Activated CD4-positive, alpha-beta T cell treated with anti-CD3 and anti-CD28 coated beads for 36 hours (primary cell): ENCODE data around the gene C4orf17. TPM values are rescaled to one million over a fixed set of nuclear protein-coding genes. Genes with fewer than 3 reads are reported as not detected.

Experiments used
- ATAC-seq: fragments of 200-7000 bp; cut with Tn5 transposase; one replicate; pipeline ENCODE4 v1.10.0; 2021; ENCODE audit warnings: mild to moderate bottlenecking, moderate library complexity
- CTCF ChIA-PET: fragments of 350-600 bp; sonication (Branson Sonifier 250); formaldehyde crosslinking; loops from one replicate; lab custom pipeline; 2021; ENCODE audit warnings: antibody characterized with exemption; lab: Charles Lee
- POLR2A ChIA-PET: fragments of 350-600 bp; sonication (Branson Sonifier 250); formaldehyde crosslinking; loops from one replicate; lab custom pipeline; 2021; ENCODE audit warnings: antibody characterized with exemption, inconsistent platforms; lab: Charles Lee
- DNase-seq: peaks from one replicate; pipeline ENCODE4 v3.0.0-alpha.2; 2020
- H3K27ac Mint-ChIP-seq: one replicate; pipeline ENCODE4 v1.8.0; 2021; ENCODE audit warnings: mixed read lengths
- H3K27me3 Mint-ChIP-seq: one replicate; pipeline ENCODE4 v1.8.0; 2021; ENCODE audit warnings: mixed read lengths
- H3K36me3 Mint-ChIP-seq: one replicate; pipeline ENCODE4 v1.8.0; 2021; ENCODE audit warnings: low read depth, mixed read lengths
- H3K4me1 Mint-ChIP-seq: one replicate; pipeline ENCODE4 v1.8.0; 2021; ENCODE audit warnings: mixed read lengths
- H3K4me3 Mint-ChIP-seq: one replicate; pipeline ENCODE4 v1.8.0; 2021; ENCODE audit warnings: mild to moderate bottlenecking, moderate library complexity, mixed read lengths
- H3K9me3 Mint-ChIP-seq: one replicate; pipeline ENCODE4 v1.8.0; 2021; ENCODE audit warnings: low read depth, mixed read lengths
- intact Hi-C, 2 experiments: fragments of 100-400 bp; cut with DNase I in 1 of 2; cut with micrococcal nuclease in 1 of 2; formaldehyde crosslinking; loops; one replicate each; pipeline versions ENCODE4 v1.14.2 to v1.15.1; 2022 to 2024; cut with DNase I, micrococcal nuclease
- total RNA-seq, 2 experiments: library from RNA; stranded (reverse); gene quantifications; one replicate each; pipeline ENCODE4 v1.2.3, GENCODE V29; 2021

Gene C4orf17
- not detected for total RNA-seq

GRCh38 chr4:99510721-99511120 lies at the start of gene C4orf17:
Gene C4orf17 (plus strand): TSS chr4:99511021. CDS start chr4:99513082, 2,061 bp downstream.
- ChIA-PET POLR2A (interaction anchor here (0.6 kb wide), 1 partner anchor 27 kb away, joined by 4 read pairs; no protein-coding TSS in a partner anchor), CTCF (no interaction called here)
- DNase-seq = no peak
- H3K4me3 Mint-ChIP-seq = no peak within 1 kb of the TSS
- H3K36me3 Mint-ChIP-seq = peaks cover 2% of the 10 kb centered on the region
- peaks cover 5% of the 10 kb centered on the region for H3K9me3 Mint-ChIP-seq
- H3K4me1 Mint-ChIP-seq = peaks cover 39% of the 10 kb centered on the region
- no peak within 1 kb of the TSS for H3K27ac Mint-ChIP-seq
- no peaks in the 10 kb centered on the region for H3K27me3 Mint-ChIP-seq
- intact Hi-C loops = no loop called here
- no peak for ATAC-seq

- no peak overlapping the region for H3K27ac Mint-ChIP-seq
- POLR2A ChIA-PET = no interaction called here
- H3K4me1 Mint-ChIP-seq = no peaks in the 10 kb centered on the region
- CTCF ChIA-PET = interaction anchor here (0.7 to 2.6 kb wide), 11 partner anchors 11 to 352 kb away, joined by 3 to 15 read pairs (median 4); no protein-coding TSS in a partner anchor
- intact Hi-C loops = loop anchor here (1.0 to 5.0 kb wide), 5 partner anchors 57 to 1310 kb away; partner anchors contain the start of gene METAP1 (in 1 of the 2)
- no peak overlapping the region for H3K4me3 Mint-ChIP-seq
- H3K36me3 Mint-ChIP-seq = no peaks in the 10 kb centered on the region
- no peaks in the 10 kb centered on the region for H3K9me3 Mint-ChIP-seq
- DNase-seq (no peak), ATAC-seq (no peak)
- peaks cover 2% of the 10 kb centered on the region for H3K27me3 Mint-ChIP-seq
Observed at GRCh38 chr4:99461623-99462401, 49.0 kb upstream of the C4orf17 start.

GRCh38 chr4:99462875-99463464 lies 47.9 kb upstream of the C4orf17 start:
- POLR2A ChIA-PET = no interaction called here
- intact Hi-C loops = loop anchor here (1.0 to 5.0 kb wide), 6 partner anchors 58 to 1311 kb away; partner anchors contain the start of gene METAP1 (in 1 of the 2)
- Mint-ChIP-seq H3K27ac (no peak overlapping the region), H3K4me3 (no peak overlapping the region), H3K27me3 (no peaks in the 10 kb centered on the region), H3K4me1 (no peaks in the 10 kb centered on the region), H3K36me3 (no peaks in the 10 kb centered on the region), H3K9me3 (no peaks in the 10 kb centered on the region)
- DNase-seq (peak; percentile 70), ATAC-seq (peak; percentile 84)
- CTCF ChIA-PET = interaction anchor here (0.6 to 2.6 kb wide), 27 partner anchors 10 to 1311 kb away, joined by 3 to 18 read pairs (median 3); no protein-coding TSS in a partner anchor

GRCh38 chr4:99463566-99463965 lies 47.3 kb upstream of the C4orf17 start:
- H3K9me3 Mint-ChIP-seq = no peaks in the 10 kb centered on the region
- H3K36me3 Mint-ChIP-seq = no peaks in the 10 kb centered on the region
- POLR2A ChIA-PET = no interaction called here

GRCh38 chr4:99467887-99468286 lies 42.9 kb upstream of the C4orf17 start:
- Mint-ChIP-seq H3K4me3 (no peak overlapping the region), H3K36me3 (no peaks in the 10 kb centered on the region), H3K27ac (no peak overlapping the region), H3K27me3 (no peaks in the 10 kb centered on the region), H3K4me1 (no peaks in the 10 kb centered on the region), H3K9me3 (no peaks in the 10 kb centered on the region)
- intact Hi-C loops = no loop called here
- DNase-seq (no peak), ATAC-seq (no peak)
- POLR2A ChIA-PET = no interaction called here
- CTCF ChIA-PET = interaction anchor here (1.1 kb wide), 1 partner anchor 9 kb away, joined by 5 read pairs; no protein-coding TSS in a partner anchor

More at GRCh38 chr4:99463566-99463965, 47.3 kb upstream of the C4orf17 start:
- DNase-seq (no peak), ATAC-seq (no peak)
- Mint-ChIP-seq H3K27ac (no peak overlapping the region), H3K4me3 (no peak overlapping the region), H3K4me1 (no peaks in the 10 kb centered on the region), H3K27me3 (no peaks in the 10 kb centered on the region)
- CTCF ChIA-PET = interaction anchor here (0.6 to 2.6 kb wide), 19 partner anchors 10 to 1311 kb away, joined by 3 to 18 read pairs (median 5); no protein-coding TSS in a partner anchor
- intact Hi-C loops = loop anchor here (1.0 to 5.0 kb wide), 5 partner anchors 59 to 1311 kb away; no protein-coding TSS in a partner anchor

GRCh38 chr4:99468889-99469288 lies 41.9 kb upstream of the C4orf17 start:
- Mint-ChIP-seq H3K36me3 (no peaks in the 10 kb centered on the region), H3K9me3 (no peaks in the 10 kb centered on the region), H3K4me1 (no peaks in the 10 kb centered on the region), H3K27ac (no peak overlapping the region), H3K27me3 (no peaks in the 10 kb centered on the region), H3K4me3 (no peak overlapping the region)
- ATAC-seq (no peak), DNase-seq (no peak)
- CTCF ChIA-PET = interaction anchor here (0.6 to 1.4 kb wide), 5 partner anchors 10 to 339 kb away, joined by 3 to 5 read pairs (median 3); no protein-coding TSS in a partner anchor
- intact Hi-C loops = no loop called here
- POLR2A ChIA-PET = no interaction called here

GRCh38 chr4:99471349-99471748 lies 39.5 kb upstream of the C4orf17 start:
- no peak overlapping the region for H3K27ac Mint-ChIP-seq
- intact Hi-C loops = no loop called here
- H3K27me3 Mint-ChIP-seq = no peaks in the 10 kb centered on the region
- H3K4me3 Mint-ChIP-seq = no peak overlapping the region
- H3K9me3 Mint-ChIP-seq = no peaks in the 10 kb centered on the region
- ChIA-PET POLR2A (no interaction called here), CTCF (interaction anchor here (0.7 kb wide), 1 partner anchor 332 kb away, joined by 3 read pairs; no protein-coding TSS in a partner anchor)
- ATAC-seq (no peak), DNase-seq (no peak)
- H3K4me1 Mint-ChIP-seq = no peaks in the 10 kb centered on the region
- no peaks in the 10 kb centered on the region for H3K36me3 Mint-ChIP-seq

GRCh38 chr4:99471896-99472295 lies 38.9 kb upstream of the C4orf17 start:
- ATAC-seq (no peak), DNase-seq (no peak)
- intact Hi-C loops = no loop called here
- Mint-ChIP-seq H3K9me3 (no peaks in the 10 kb centered on the region), H3K4me1 (no peaks in the 10 kb centered on the region), H3K27me3 (no peaks in the 10 kb centered on the region), H3K27ac (no peak overlapping the region), H3K36me3 (no peaks in the 10 kb centered on the region), H3K4me3 (no peak overlapping the region)
- ChIA-PET CTCF (no interaction called here), POLR2A (no interaction called here)

GRCh38 chr4:99473131-99473530 lies 37.7 kb upstream of the C4orf17 start:
- no peak for ATAC-seq
- H3K4me3 Mint-ChIP-seq = no peak overlapping the region
- ChIA-PET CTCF (interaction anchor here (0.6 to 2.0 kb wide), 4 partner anchors 10 to 290 kb away, joined by 3 to 9 read pairs (median 3); no protein-coding TSS in a partner anchor), POLR2A (no interaction called here)
- H3K27ac Mint-ChIP-seq = no peak overlapping the region
- no peaks in the 10 kb centered on the region for H3K4me1 Mint-ChIP-seq
- intact Hi-C loops = no loop called here
- H3K36me3 Mint-ChIP-seq = no peaks in the 10 kb centered on the region
- H3K9me3 Mint-ChIP-seq = no peaks in the 10 kb centered on the region
- no peak for DNase-seq
- no peaks in the 10 kb centered on the region for H3K27me3 Mint-ChIP-seq

- Mint-ChIP-seq H3K27me3 (no peaks in the 10 kb centered on the region), H3K27ac (no peak overlapping the region), H3K4me1 (no peaks in the 10 kb centered on the region), H3K9me3 (peaks cover 19% of the 10 kb centered on the region), H3K36me3 (peaks cover 2% of the 10 kb centered on the region), H3K4me3 (no peak overlapping the region)
- ChIA-PET POLR2A (interaction anchor here (0.7 kb wide), 1 partner anchor 27 kb away, joined by 4 read pairs; no protein-coding TSS in a partner anchor), CTCF (interaction anchor here (1.0 kb wide), 1 partner anchor 21 kb away, joined by 3 read pairs; no protein-coding TSS in a partner anchor)
- ATAC-seq = no peak
- DNase-seq = no peak
- intact Hi-C loops = no loop called here
Observed at GRCh38 chr4:99483636-99484035, 27.2 kb upstream of the C4orf17 start.

- intact Hi-C loops = no loop called here
- ATAC-seq = no peak
- ChIA-PET CTCF (interaction anchor here (1.4 kb wide), 1 partner anchor 12 kb away, joined by 3 read pairs; no protein-coding TSS in a partner anchor), POLR2A (no interaction called here)
- H3K4me3 Mint-ChIP-seq = no peak overlapping the region
- H3K9me3 Mint-ChIP-seq = peaks cover 19% of the 10 kb centered on the region
- H3K36me3 Mint-ChIP-seq = peaks cover 2% of the 10 kb centered on the region
- no peaks in the 10 kb centered on the region for H3K4me1 Mint-ChIP-seq
- DNase-seq = no peak
- no peaks in the 10 kb centered on the region for H3K27me3 Mint-ChIP-seq
- H3K27ac Mint-ChIP-seq = no peak overlapping the region
Observed at GRCh38 chr4:99485212-99485611, 25.6 kb upstream of the C4orf17 start.
